OCI-LY7 (cell line): ENCODE results near the gene TSEN15. TPM values are rescaled to one million over a fixed set of nuclear protein-coding genes. Genes with fewer than 3 reads are reported as not detected.

ENCODE experiments used
- BruUV-seq: library from RNA; stranded (reverse); fragments of 400-500 nt; replicated peaks from 2 replicates; lab custom pipeline; 2021; lab: Mats Ljungman, UMichigan
- CTCF ChIA-PET: fragments of 300-600 bp; sonication (Branson Sonifier 250); formaldehyde crosslinking; loops from one replicate; lab custom pipeline; 2022; ENCODE audit warnings: antibody characterized with exemption; ENCODE audit not compliant: unreplicated experiment; lab: Charles Lee
- POLR2A ChIA-PET: fragments of 300-600 bp; sonication (Branson Sonifier 250); formaldehyde crosslinking; loops from one replicate; lab custom pipeline; 2022; ENCODE audit warnings: antibody characterized with exemption; lab: Charles Lee
- DNase-seq: peaks from one replicate; pipeline ENCODE4 v3.0.0-alpha.2; 2015; ENCODE audit warnings: low spot score
- H2AFZ ChIP-seq: fragments of 200-600 bp; sonication (generic), shearing (Covaris generic); 2 replicates; pipeline ENCODE4 v1.6.1; 2014; ENCODE audit warnings: mild to moderate bottlenecking, antibody characterized with exemption, low read length, moderate library complexity
- H3K27ac ChIP-seq: fragments of 200-600 bp; sonication (generic); 2 replicates; pipeline ENCODE4 v1.5.1; 2014; ENCODE audit warnings: mixed run types, low read depth, mild to moderate bottlenecking, moderate library complexity, low read length, inconsistent platforms; ENCODE audit not compliant: poor library complexity, severe bottlenecking
- H3K36me3 ChIP-seq: fragments of 200-600 bp; sonication (generic); 2 replicates; pipeline ENCODE4 v1.6.1; 2014; ENCODE audit warnings: mild to moderate bottlenecking, antibody characterized with exemption, low read length, moderate library complexity, mixed read lengths; ENCODE audit not compliant: insufficient read depth
- H3K4me1 ChIP-seq: fragments of 200-600 bp; sonication (generic); 2 replicates; pipeline ENCODE4 v1.5.1; 2014; ENCODE audit warnings: mild to moderate bottlenecking, low read length; ENCODE audit not compliant: insufficient read depth, poor library complexity, severe bottlenecking
- H3K4me2 ChIP-seq: fragments of 200-600 bp; sonication (generic); 2 replicates; pipeline ENCODE4 v1.6.1; 2014; ENCODE audit warnings: mild to moderate bottlenecking, low read length
- H3K4me3 ChIP-seq: fragments of 200-600 bp; sonication (generic); 2 replicates; pipeline ENCODE4 v1.5.1; 2014; ENCODE audit warnings: mild to moderate bottlenecking, low read depth, low read length; ENCODE audit not compliant: poor library complexity, severe bottlenecking
- H3K79me2 ChIP-seq: fragments of 200-600 bp; sonication (generic); 2 replicates; pipeline ENCODE4 v1.6.1; 2016; ENCODE audit warnings: low read depth, mild to moderate bottlenecking, low read length, moderate library complexity, mixed read lengths; ENCODE audit not compliant: insufficient read depth
- H3K9me2 ChIP-seq: fragments of 200-600 bp; sonication (generic); 2 replicates; pipeline ENCODE4 v1.6.1; 2016; ENCODE audit warnings: mild to moderate bottlenecking, low read length, mixed read lengths; ENCODE audit not compliant: insufficient read depth
- H3K9me3 ChIP-seq: fragments of 200-600 bp; sonication (generic); 2 replicates; pipeline ENCODE4 v1.6.1; 2014; ENCODE audit warnings: mild to moderate bottlenecking, mixed run types, low read length, mixed read lengths
- H4K20me1 ChIP-seq: fragments of 200-600 bp; sonication (generic); 2 replicates; pipeline ENCODE4 v1.6.1; 2014; ENCODE audit warnings: mild to moderate bottlenecking, antibody characterized with exemption, low read length, moderate library complexity, mixed read lengths; ENCODE audit not compliant: insufficient read depth
- EZH2phosphoT487 ChIP-seq: fragments of 200-600 bp; sonication (generic); IDR thresholded peaks from 2 replicates; pipeline ENCODE4 v1.6.1; 2018; ENCODE audit warnings: low read depth, borderline replicate concordance, mild to moderate bottlenecking, mixed run types, antibody characterized with exemption, low read length, moderate library complexity, mixed read lengths
- intact Hi-C: fragments of 100-400 bp; cut with micrococcal nuclease; formaldehyde crosslinking; loops from one replicate; pipeline ENCODE4 v1.10.0; 2022; ENCODE audit not compliant: unreplicated experiment
- total RNA-seq, 2 experiments: library from RNA; depleted of rRNA in 1 of 2; stranded (reverse); fragments of >200 nt in 1 of 2; shearing (Covaris generic) in 1 of 2; gene quantifications; 2 replicates each; pipeline ENCODE4 v1.2.3, GENCODE V29; 2014 to 2022
- TF ChIP-seq, protein P1 (sequence below): fragments of 200-600 bp; sonication (generic); conservative IDR thresholded peaks from 2 replicates; pipeline ENCODE4 v1.5.1; 2014; ENCODE audit warnings: mild to moderate bottlenecking, antibody characterized with exemption, low read length, moderate library complexity, mixed read lengths

Gene TSEN15
- total RNA-seq, 2 experiments from 2014 or later = 42.5 to 45.1 TPM

DNA sequence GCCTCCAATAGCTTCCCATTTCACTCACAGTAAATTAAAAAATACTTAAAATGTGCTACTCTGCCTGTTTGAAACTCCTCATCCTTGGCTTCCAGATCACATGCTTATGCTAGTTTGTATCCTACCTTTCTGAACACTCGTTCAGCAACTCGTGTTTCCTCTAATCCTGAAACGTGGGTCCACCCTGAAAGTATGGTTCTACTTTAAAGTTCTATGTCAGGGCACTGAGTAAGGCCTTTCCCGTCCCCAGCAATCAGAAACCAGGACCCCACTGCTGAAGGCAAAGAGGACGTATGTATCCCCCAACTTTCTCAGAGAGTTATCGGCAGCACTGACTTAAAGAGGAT lies 419 bp upstream of the TSEN15 start:
- Histone ChIP-seq H3K4me2 (peak overlapping the region; percentile 91), H2AFZ (peak overlapping the region; percentile 98), H3K4me1 (peaks cover 15% of the 10 kb centered on the region), H3K36me3 (peaks cover 18% of the 10 kb centered on the region), H3K9me2 (no peaks in the 10 kb centered on the region), H3K9me3 (peaks cover 4% of the 10 kb centered on the region; the same call in 1 of the 2 replicates), H3K4me3 (peak overlapping the region; percentile 73), H4K20me1 (no peaks in the 10 kb centered on the region), H3K27ac (peak overlapping the region; percentile 80), H3K79me2 (peaks cover 13% of the 10 kb centered on the region; the same call in 1 of the 2 replicates)
- POLR2A ChIA-PET = interaction anchor here (0.6 to 2.8 kb wide), 11 partner anchors 9 to 996 kb away, joined by 3 to 21 read pairs (median 4); no protein-coding TSS in a partner anchor
- TSS peak; percentile 97 for BruUV-seq
- DNase-seq = no peak
- CTCF ChIA-PET = no interaction called here
- intact Hi-C loops = loop anchor here (5.0 to 10.0 kb wide), 5 partner anchors 419 to 1264 kb away; partner anchors contain the start of genes IVNS1ABP, RNF2, SMG7 and SWT1
- TF ChIP-seq, protein P1, sequence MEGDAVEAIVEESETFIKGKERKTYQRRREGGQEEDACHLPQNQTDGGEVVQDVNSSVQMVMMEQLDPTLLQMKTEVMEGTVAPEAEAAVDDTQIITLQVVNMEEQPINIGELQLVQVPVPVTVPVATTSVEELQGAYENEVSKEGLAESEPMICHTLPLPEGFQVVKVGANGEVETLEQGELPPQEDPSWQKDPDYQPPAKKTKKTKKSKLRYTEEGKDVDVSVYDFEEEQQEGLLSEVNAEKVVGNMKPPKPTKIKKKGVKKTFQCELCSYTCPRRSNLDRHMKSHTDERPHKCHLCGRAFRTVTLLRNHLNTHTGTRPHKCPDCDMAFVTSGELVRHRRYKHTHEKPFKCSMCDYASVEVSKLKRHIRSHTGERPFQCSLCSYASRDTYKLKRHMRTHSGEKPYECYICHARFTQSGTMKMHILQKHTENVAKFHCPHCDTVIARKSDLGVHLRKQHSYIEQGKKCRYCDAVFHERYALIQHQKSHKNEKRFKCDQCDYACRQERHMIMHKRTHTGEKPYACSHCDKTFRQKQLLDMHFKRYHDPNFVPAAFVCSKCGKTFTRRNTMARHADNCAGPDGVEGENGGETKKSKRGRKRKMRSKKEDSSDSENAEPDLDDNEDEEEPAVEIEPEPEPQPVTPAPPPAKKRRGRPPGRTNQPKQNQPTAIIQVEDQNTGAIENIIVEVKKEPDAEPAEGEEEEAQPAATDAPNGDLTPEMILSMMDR = no peak
- TF ChIP-seq EZH2phosphoT487 = no peak

DNA sequence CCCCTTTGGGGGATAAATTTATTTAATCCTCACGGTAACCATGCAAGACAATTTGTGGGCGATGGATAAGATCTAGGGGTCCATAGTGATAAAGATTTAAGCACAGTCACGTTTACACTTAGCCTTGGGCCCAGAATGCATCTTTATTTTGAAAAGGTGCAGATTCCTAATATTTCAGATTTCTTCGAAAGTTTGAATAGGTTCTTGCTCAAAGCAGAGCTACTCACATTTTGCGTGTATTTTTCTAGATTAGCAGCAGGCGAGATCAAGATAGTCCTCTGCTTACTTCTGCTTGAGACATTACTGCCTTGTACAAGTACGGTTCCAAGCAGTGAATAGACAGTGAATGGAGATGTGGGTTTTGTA lies 647 bp downstream of the TSEN15 start:
- Histone ChIP-seq H3K9me2 (no peaks in the 10 kb centered on the region), H3K4me2 (peak overlapping the region; percentile 78), H2AFZ (peak overlapping the region; percentile 85), H3K27ac (peak overlapping the region; percentile 80), H3K9me3 (peaks cover 4% of the 10 kb centered on the region; the same call in 1 of the 2 replicates), H3K36me3 (peaks cover 22% of the 10 kb centered on the region), H3K4me3 (peak overlapping the region; percentile 73), H4K20me1 (no peaks in the 10 kb centered on the region), H3K79me2 (peaks cover 13% of the 10 kb centered on the region; the same call in 1 of the 2 replicates), H3K4me1 (peaks cover 15% of the 10 kb centered on the region)
- intact Hi-C loops = loop anchor here (5.0 to 10.0 kb wide), 5 partner anchors 420 to 1263 kb away; partner anchors contain the start of genes IVNS1ABP, RNF2, SMG7 and SWT1
- no TSS peak for BruUV-seq
- peak; percentile 21 for DNase-seq
- ChIA-PET CTCF (no interaction called here), POLR2A (interaction anchor here (1.6 to 2.8 kb wide), 3 partner anchors 10 to 16 kb away, joined by 4 to 21 read pairs (median 11); no protein-coding TSS in a partner anchor)
- no peak for TF ChIP-seq EZH2phosphoT487
- TF ChIP-seq, protein P1 = no peak

DNA sequence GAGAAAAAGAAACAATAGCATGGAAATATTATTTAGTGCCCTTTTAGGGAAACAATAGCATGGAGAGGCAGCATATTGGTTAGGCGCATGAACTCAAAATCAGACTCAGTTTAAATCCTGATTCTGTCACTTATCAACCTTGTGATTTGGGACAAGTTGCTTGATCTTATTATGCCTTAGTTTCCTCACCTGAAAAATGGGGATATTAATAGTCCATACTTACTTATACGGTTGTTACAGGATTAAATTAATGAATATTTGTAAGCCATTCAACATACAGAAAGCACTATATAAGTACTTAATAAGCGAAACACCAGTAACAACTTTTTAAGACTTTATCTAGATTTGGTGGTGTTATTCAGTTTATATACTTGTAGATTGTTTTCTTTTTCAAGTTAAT lies 1.2 kb downstream of the TSEN15 start:
- TF ChIP-seq, protein P1 = no peak
- no peak for TF ChIP-seq EZH2phosphoT487
- ChIA-PET POLR2A (interaction anchor here (1.6 to 2.8 kb wide), 2 partner anchors 10 to 11 kb away, joined by 4 to 21 read pairs; no protein-coding TSS in a partner anchor), CTCF (no interaction called here)
- Histone ChIP-seq H4K20me1 (no peaks in the 10 kb centered on the region), H3K9me3 (peaks cover 4% of the 10 kb centered on the region; the same call in 1 of the 2 replicates), H3K4me2 (peak overlapping the region; percentile 78), H3K4me3 (peak overlapping the region; percentile 73), H3K4me1 (peaks cover 15% of the 10 kb centered on the region), H3K9me2 (no peaks in the 10 kb centered on the region), H3K36me3 (peaks cover 24% of the 10 kb centered on the region), H3K27ac (no peak overlapping the region), H2AFZ (peak overlapping the region; percentile 85; the same call in 1 of the 2 replicates), H3K79me2 (peaks cover 13% of the 10 kb centered on the region; the same call in 1 of the 2 replicates)
- BruUV-seq = no TSS peak
- intact Hi-C loops = loop anchor here (5.0 to 10.0 kb wide), 5 partner anchors 420 to 1262 kb away; partner anchors contain the start of genes IVNS1ABP, RNF2, SMG7 and SWT1
- DNase-seq = no peak
